Spleen (tissue), 11 donors: ENCODE data around the gene SSR1. TPM values are rescaled to one million over a fixed set of nuclear protein-coding genes. Genes with fewer than 3 reads are reported as not detected.

ENCODE experiments used
- DNase-seq: peaks from one replicate; pipeline ENCODE4 v3.0.0-alpha.2; 2020
- H3K27ac ChIP-seq, 8 donors: fragments of 200-600 bp; sonication (generic) in 7 of 8; 1 replicate in 4 of 8; 2 replicates in 4 of 8; pipeline versions ENCODE4 v1.5.0 to v1.8.0; 2016 to 2021; ENCODE audit warnings: inconsistent platforms in 4 of 8, mild to moderate bottlenecking in 4 of 8, moderate library complexity in 1 of 8
- H3K27me3 ChIP-seq, 7 donors: fragments of 200-600 bp; sonication (generic) in 6 of 7; replicated peaks in 1 of 7; 1 replicate in 4 of 7; 2 replicates in 3 of 7; pipeline versions ENCODE4 v1.5.0 to v1.8.0; 2016 to 2021; ENCODE audit warnings: inconsistent platforms in 3 of 7, mild to moderate bottlenecking in 1 of 7
- H3K36me3 ChIP-seq, 6 donors: fragments of 200-600 bp; sonication (generic) in 5 of 6; 1 replicate in 4 of 6; 2 replicates in 2 of 6; pipeline versions ENCODE4 v1.5.0 to v1.8.0; 2016 to 2021; ENCODE audit warnings: inconsistent platforms in 2 of 6
- H3K4me1 ChIP-seq, 6 donors: fragments of 200-600 bp; sonication (generic) in 5 of 6; 1 replicate in 3 of 6; 2 replicates in 3 of 6; pipeline versions ENCODE4 v1.5.0 to v1.8.0; 2016 to 2021; ENCODE audit warnings: inconsistent platforms in 3 of 6
- H3K4me3 ChIP-seq, 8 donors: fragments of 200-600 bp; sonication (generic) in 7 of 8; 1 replicate in 4 of 8; 2 replicates in 4 of 8; pipeline versions ENCODE4 v1.5.0 to v1.8.0; 2016 to 2021; ENCODE audit warnings: inconsistent platforms in 4 of 8, mild to moderate bottlenecking in 4 of 8, moderate library complexity in 2 of 8
- H3K9me3 ChIP-seq, 8 donors: fragments of 200-600 bp; sonication (generic) in 7 of 8; 1 replicate in 4 of 8; 2 replicates in 4 of 8; pipeline versions ENCODE4 v1.5.0 to v1.8.0; 2016 to 2021; ENCODE audit warnings: inconsistent platforms in 4 of 8
- POLR2A ChIP-seq, 3 donors: fragments of 450-650 bp; IDR thresholded peaks; one replicate each; pipeline ENCODE4 v1.5.1; 2017; ENCODE audit warnings: antibody characterized with exemption in 3 of 3, mild to moderate bottlenecking in 1 of 3
- POLR2AphosphoS5 ChIP-seq, 3 donors: sonication (generic); formaldehyde crosslinking; IDR thresholded peaks; one replicate each; pipeline ENCODE4 v1.5.1; 2017; ENCODE audit warnings: antibody characterized with exemption in 3 of 3
- WGBS, 5 donors: extraction: QIAGEN DNeasy Blood & Tissue Kit in 3 of 5; methylation state at CpG; one replicate each; pipeline versions ENCODE4 v1.1.5 to v1.1.7; 2013 to 2018; 5-methylcytosine and 5-hydroxymethylcytosine counted together
- intact Hi-C: fragments of 100-400 bp; cut with DNase I; formaldehyde crosslinking; loops from one replicate; pipeline ENCODE4 v1.15.0; 2023; ENCODE audit warnings: low total_unique reads
- polyA plus RNA-seq, 3 donors: library from polyadenylated mRNA; stranded (reverse); fragments of 200-250 nt; gene quantifications; one replicate each; pipeline ENCODE4 v1.2.1, GENCODE V29; 2013
- total RNA-seq, 7 donors: library from RNA; depleted of rRNA in 3 of 7; stranded (reverse); fragments of >200 nt in 3 of 7; fragmentation: NEBNext Ultra II Directional in 4 of 7; extraction: Animal tissue kit (Norgen Biotek cat#: 25700) in 4 of 7; gene quantifications; one replicate each; pipeline versions ENCODE4 v1.1.0 to v1.2.1, GENCODE V29; 2016 to 2021
- TF ChIP-seq, protein P1 (sequence below), 11 experiments: fragments of 200-600 bp in 7 of 11; fragments of 450-650 bp in 4 of 11; sonication (generic) in 4 of 11; IDR thresholded peaks in 8 of 11; conservative IDR thresholded peaks in 3 of 11; 1 replicate in 7 of 11; 2 replicates in 4 of 11; pipeline versions ENCODE4 v1.4.0 to v1.8.0; 2016 to 2021; ENCODE audit warnings: antibody characterized with exemption in 11 of 11, inconsistent platforms in 4 of 11, mild to moderate bottlenecking in 1 of 11
- donor health status: healthy with polysubstance abuse.
- donor health status: DM: no; HTN: no; CAD: no; lungs with moderate emphysema.
- donor health status: DM: no; HTN: no; CAD: no.
- donor health status: Bipolar disorder and iron deficiency.
- donor health status: healthy.
- donor health status: DM: no; HTN: no; CAD: no.
- donor health status: DM: yes; HTN: yes; CAD: no.

The SSR1 gene
- total and polyA plus RNA-seq, 10 donors: 15.8 to 132 (median 72.9) TPM

DNA sequence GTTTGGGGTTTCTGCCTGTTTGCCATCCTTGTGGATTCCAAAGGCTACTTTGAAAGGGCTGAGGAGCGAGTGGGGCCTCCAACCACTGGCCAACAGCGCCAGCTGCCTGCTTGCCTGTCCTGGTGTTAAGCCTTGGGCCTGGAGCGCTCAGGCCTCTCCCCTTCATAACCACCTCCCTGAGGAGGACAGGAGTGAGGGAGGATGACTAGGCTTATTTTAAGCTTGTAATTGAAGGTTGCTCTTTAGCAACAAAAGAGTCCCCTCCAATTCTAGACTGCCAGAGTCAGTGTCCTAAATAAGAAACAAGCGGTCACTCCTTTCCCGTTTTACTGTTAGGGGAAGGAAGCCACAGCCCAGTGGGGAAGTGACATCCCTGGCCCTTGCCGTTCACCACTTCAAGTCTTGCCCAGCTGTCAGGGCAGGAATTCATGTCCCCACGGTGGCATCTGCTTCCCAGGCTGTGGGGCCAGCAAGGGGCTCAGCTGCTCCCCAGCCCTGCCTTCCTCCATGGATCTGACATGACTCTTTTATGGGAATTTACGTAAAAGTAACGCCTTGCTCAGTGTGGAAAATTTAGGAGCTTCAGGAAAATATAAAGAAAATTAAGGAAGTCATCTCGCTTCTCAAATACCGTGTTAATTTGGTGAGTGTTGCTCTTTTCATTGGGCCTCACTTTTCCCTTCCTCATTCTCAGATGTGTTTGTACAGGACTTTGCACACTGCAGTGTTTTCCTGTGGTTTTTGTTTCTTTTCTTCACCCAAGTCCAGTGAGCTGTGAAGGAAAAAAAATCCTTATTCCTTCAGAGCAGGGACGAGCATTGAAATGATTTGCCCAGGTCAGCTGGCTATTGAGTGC, 57.8 kb downstream of the SSR1 start:
- Histone ChIP-seq H3K9me3 (peaks cover 0 to 14% (median 9%) of the 10 kb centered on the region in 8 donors), H3K27me3 (no peaks in the 10 kb centered on the region), H3K27ac (peak overlapping the region; percentile 2 to 89 (median 81)), H3K4me3 (peak overlapping the region in 1 of 8 donors; percentile 12), H3K4me1 (peaks cover 2 to 85% (median 28%) of the 10 kb centered on the region in 6 donors), H3K36me3 (peaks cover 0 to 27% (median 11%) of the 10 kb centered on the region in 6 donors)
- TF ChIP-seq POLR2AphosphoS5 (IDR thresholded peaks at IDR 0.05): peak; percentile 69 to 80 (median 72)
- TF ChIP-seq POLR2A (IDR thresholded peaks at IDR 0.05): no peak
- peak; percentile 83 for DNase-seq
- WGBS, 5 donors: 27 to 47% (median 31%) methylated on average over 12 of the region's 12 CpGs
- intact Hi-C loops: no loop called here

DNA sequence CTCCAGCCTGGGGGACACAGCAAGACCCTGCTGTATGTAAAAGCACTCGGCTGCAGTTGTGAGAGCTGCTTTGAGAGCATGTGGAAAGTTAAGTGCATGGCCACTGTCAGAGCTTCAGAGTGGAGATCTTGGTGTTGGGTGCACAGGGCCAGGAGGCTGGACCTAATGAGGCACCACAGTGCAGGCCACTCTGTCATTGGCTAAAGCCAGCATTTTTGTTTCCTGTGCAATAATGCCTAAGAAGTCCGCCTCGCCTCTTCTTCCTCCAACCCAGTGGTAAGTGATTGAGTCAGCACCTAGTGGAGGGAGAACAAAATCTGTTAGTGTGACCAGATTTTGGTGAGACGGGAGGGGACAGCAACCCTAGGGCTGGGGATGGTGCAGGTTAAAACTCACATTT, 60.6 kb downstream of the SSR1 start:
- Histone ChIP-seq H3K27ac (peak overlapping the region in 6 of 8 donors; percentile 23 to 89 (median 53)), H3K4me3 (no peak overlapping the region), H3K9me3 (peaks cover 0 to 14% (median 9%) of the 10 kb centered on the region in 8 donors), H3K36me3 (peaks cover 0 to 56% (median 38%) of the 10 kb centered on the region in 6 donors), H3K4me1 (peaks cover 2 to 83% (median 26%) of the 10 kb centered on the region in 6 donors), H3K27me3 (no peaks in the 10 kb centered on the region)
- DNase-seq: peak; percentile 49
- TF ChIP-seq POLR2AphosphoS5 (IDR thresholded peaks at IDR 0.05) (peak in 2 of 3 donors; percentile 31 to 43), POLR2A (IDR thresholded peaks at IDR 0.05) (no peak)
- TF ChIP-seq, protein P1, sequence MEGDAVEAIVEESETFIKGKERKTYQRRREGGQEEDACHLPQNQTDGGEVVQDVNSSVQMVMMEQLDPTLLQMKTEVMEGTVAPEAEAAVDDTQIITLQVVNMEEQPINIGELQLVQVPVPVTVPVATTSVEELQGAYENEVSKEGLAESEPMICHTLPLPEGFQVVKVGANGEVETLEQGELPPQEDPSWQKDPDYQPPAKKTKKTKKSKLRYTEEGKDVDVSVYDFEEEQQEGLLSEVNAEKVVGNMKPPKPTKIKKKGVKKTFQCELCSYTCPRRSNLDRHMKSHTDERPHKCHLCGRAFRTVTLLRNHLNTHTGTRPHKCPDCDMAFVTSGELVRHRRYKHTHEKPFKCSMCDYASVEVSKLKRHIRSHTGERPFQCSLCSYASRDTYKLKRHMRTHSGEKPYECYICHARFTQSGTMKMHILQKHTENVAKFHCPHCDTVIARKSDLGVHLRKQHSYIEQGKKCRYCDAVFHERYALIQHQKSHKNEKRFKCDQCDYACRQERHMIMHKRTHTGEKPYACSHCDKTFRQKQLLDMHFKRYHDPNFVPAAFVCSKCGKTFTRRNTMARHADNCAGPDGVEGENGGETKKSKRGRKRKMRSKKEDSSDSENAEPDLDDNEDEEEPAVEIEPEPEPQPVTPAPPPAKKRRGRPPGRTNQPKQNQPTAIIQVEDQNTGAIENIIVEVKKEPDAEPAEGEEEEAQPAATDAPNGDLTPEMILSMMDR (IDR thresholded peaks at IDR 0.05 in 8 of 11, conservative IDR thresholded peaks at IDR 0.05 in 3 of 11): no peak
- intact Hi-C loops: no loop called here
- 63 to 85% (median 72%) methylated on average over 4 of the region's 4 CpGs for WGBS, 5 donors

DNA sequence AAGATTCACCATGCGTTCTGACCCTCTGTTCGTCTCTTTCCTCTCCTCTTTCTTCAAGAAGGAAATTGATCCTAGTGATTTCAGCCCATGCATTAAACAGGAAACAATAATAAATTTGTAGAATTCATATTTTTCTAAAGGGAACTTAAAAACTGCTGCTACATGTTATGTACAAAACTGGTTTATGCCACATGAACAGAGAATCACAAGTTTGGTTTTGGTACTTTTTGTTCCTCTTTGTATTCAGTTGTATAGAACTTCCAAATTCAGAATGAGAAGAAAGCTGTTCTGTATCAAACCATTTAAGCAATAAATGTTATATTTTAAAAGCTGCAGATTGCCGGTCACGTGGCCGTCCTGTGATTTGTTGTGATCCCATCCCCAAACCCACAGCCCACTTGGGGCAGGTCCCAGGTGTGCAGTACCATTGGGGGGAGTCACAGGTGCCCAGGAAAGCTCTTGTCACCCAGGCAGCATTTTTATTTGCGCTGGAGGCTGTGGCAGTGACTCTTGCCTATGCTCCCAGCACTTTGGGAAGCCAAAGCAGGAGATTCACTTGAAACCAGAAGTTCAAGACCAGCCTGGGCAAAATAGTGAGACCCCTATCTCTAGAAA, 61.2 kb downstream of the SSR1 start:
- Histone ChIP-seq H3K9me3 (peaks cover 0 to 14% (median 9%) of the 10 kb centered on the region in 8 donors), H3K36me3 (peaks cover 0 to 62% (median 44%) of the 10 kb centered on the region in 6 donors), H3K27me3 (no peaks in the 10 kb centered on the region), H3K4me3 (no peak overlapping the region), H3K4me1 (peaks cover 2 to 80% (median 26%) of the 10 kb centered on the region in 6 donors), H3K27ac (peak overlapping the region in 6 of 8 donors; percentile 23 to 89 (median 53))
- intact Hi-C loops: no loop called here
- 80 to 90% (median 88%) methylated on average over 6 of the region's 6 CpGs for WGBS, 5 donors
- TF ChIP-seq, protein P1 (IDR thresholded peaks at IDR 0.05 in 8 of 11, conservative IDR thresholded peaks at IDR 0.05 in 3 of 11): no peak
- no peak for TF ChIP-seq POLR2AphosphoS5 (IDR thresholded peaks at IDR 0.05)
- TF ChIP-seq POLR2A (IDR thresholded peaks at IDR 0.05): no peak
- peak; percentile 56 for DNase-seq

DNA sequence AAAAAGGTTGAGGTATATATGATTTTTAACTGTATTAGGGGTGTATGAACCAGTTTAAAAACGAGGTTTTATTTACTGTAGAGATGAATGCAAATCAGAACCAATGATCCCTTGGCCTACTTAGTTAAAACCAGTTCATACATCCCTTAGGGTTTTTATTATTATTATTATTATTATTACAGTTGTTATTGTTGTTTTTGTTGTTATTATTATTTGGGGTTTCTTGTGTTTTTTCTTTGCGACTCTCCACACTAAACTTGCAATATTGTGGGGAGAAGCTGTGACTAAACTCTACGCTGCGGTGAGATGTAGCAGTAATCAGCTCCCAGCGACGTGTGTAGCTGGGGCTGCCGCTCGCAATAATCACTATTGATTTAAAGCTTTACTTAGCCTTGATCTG, 62.2 kb downstream of the SSR1 start:
- Histone ChIP-seq H3K27ac (peak overlapping the region in 4 of 8 donors; percentile 12 to 89 (median 74)), H3K27me3 (no peaks in the 10 kb centered on the region), H3K9me3 (peaks cover 0 to 6% (median 3%) of the 10 kb centered on the region in 8 donors), H3K4me3 (no peak overlapping the region), H3K36me3 (peaks cover 0 to 71% (median 54%) of the 10 kb centered on the region in 6 donors), H3K4me1 (peaks cover 2 to 72% (median 25%) of the 10 kb centered on the region in 6 donors)
- intact Hi-C loops: no loop called here
- 92 to 98% (median 94%) methylated on average over 8 of the region's 8 CpGs for WGBS, 5 donors
- TF ChIP-seq POLR2A (IDR thresholded peaks at IDR 0.05) (no peak), POLR2AphosphoS5 (IDR thresholded peaks at IDR 0.05) (no peak)
- TF ChIP-seq, protein P1 (IDR thresholded peaks at IDR 0.05 in 8 of 11, conservative IDR thresholded peaks at IDR 0.05 in 3 of 11): no peak
- no peak for DNase-seq
